ENCODE results near the gene ZNF655.

The ZNF655 gene

GRCh38 chr7:99606531-99606930 lies 48.1 kb downstream of the ZNF655 start:
- in situ Hi-C loops (cut with HindIII; ENCODE audit: low sequenced_read_pairs): no loop called here
- TF ChIP-seq CTCF (IDR thresholded peaks at IDR 0.05; ENCODE audit: low read depth, low read length, missing control alignments): no peak
- DNase-seq (ENCODE audit: low read depth): no peak
- H3K4me3 ChIP-seq (ENCODE audit: low read depth, low read length): no peak overlapping the region

- no peak for TF ChIP-seq CTCF (IDR thresholded peaks at IDR 0.05; ENCODE audit: low read depth, low read length, missing control alignments)
- in situ Hi-C loops (cut with HindIII; ENCODE audit: low sequenced_read_pairs): no loop called here
- no peak overlapping the region for H3K4me3 ChIP-seq (ENCODE audit: low read depth, low read length)
- DNase-seq (ENCODE audit: low read depth): no peak
Measured at GRCh38 chr7:99607548-99607947, 49.1 kb downstream of the ZNF655 start.

- TF ChIP-seq CTCF (IDR thresholded peaks at IDR 0.05; ENCODE audit: low read depth, low read length, missing control alignments): no peak
- no peak overlapping the region for H3K4me3 ChIP-seq (ENCODE audit: low read depth, low read length)
- DNase-seq (ENCODE audit: low read depth): no peak
- in situ Hi-C loops (cut with HindIII; ENCODE audit: low sequenced_read_pairs): loop anchor here (10.0 kb wide), 1 partner anchor 50 kb away; no protein-coding TSS in a partner anchor
Measured at GRCh38 chr7:99614495-99614894, 56.1 kb downstream of the ZNF655 start.

GRCh38 chr7:99615989-99616358 lies 57.5 kb downstream of the ZNF655 start:
- DNase-seq (ENCODE audit: low read depth): no peak
- no peak for TF ChIP-seq CTCF (IDR thresholded peaks at IDR 0.05; ENCODE audit: low read depth, low read length, missing control alignments)
- peak overlapping the region; percentile 64 for H3K4me3 ChIP-seq (ENCODE audit: low read depth, low read length)
- in situ Hi-C loops (cut with HindIII; ENCODE audit: low sequenced_read_pairs): loop anchor here (10.0 kb wide), 1 partner anchor 51 kb away; no protein-coding TSS in a partner anchor

GRCh38 chr7:99616359-99617191 lies 58.1 kb downstream of the ZNF655 start, which contains the start of gene ZSCAN25:
Gene ZSCAN25, plus strand, starts transcription at chr7:99616946. Its CDS starts 2,661 bp downstream, at chr7:99619607.
- peak; percentile 38 for TF ChIP-seq CTCF (IDR thresholded peaks at IDR 0.05; ENCODE audit: low read depth, low read length, missing control alignments)
- H3K4me3 ChIP-seq (ENCODE audit: low read depth, low read length): peak within 1 kb of the TSS; percentile 64
- DNase-seq (ENCODE audit: low read depth): peak; percentile 79
- in situ Hi-C loops (cut with HindIII; ENCODE audit: low sequenced_read_pairs): loop anchor here (10.0 kb wide), 1 partner anchor 52 kb away; no protein-coding TSS in a partner anchor

GRCh38 chr7:99617192-99617781 lies 58.8 kb downstream of the ZNF655 start:
- DNase-seq (ENCODE audit: low read depth): no peak
- in situ Hi-C loops (cut with HindIII; ENCODE audit: low sequenced_read_pairs): loop anchor here (10.0 kb wide), 1 partner anchor 52 kb away; no protein-coding TSS in a partner anchor
- TF ChIP-seq CTCF (IDR thresholded peaks at IDR 0.05; ENCODE audit: low read depth, low read length, missing control alignments): no peak
- peak overlapping the region; percentile 64 for H3K4me3 ChIP-seq (ENCODE audit: low read depth, low read length)

Data from astrocyte of the cerebellum (primary cell).